DMS153 (cell line): ENCODE measurements around the gene SATB2.

Experiments
- DNase-seq: peaks from one replicate; lab custom pipeline; 2025; lab: John Stamatoyannopoulos, UW

The SATB2 gene

GRCh38 chr2:199452260-199452990 is 5.3 kb downstream of the SATB2 start:
- no peak for DNase-seq

DNA sequence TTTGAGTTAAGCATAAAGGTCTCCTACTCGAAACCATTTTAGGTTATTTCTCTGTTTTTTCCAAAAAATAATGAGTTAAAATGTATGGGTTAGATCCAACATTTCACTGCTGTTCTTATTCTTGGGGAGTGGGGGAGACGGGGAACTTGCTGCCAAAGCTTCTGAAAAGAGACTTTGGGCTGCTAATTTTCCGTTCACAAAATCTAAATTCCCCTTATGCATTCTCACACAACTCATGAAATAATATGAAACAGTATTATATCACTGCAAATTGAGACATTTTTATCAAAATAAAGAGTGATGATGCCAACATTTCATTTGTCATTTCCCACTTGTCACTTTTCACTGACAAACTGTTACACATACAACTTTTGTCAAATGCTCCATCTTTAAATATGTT is 7.8 kb downstream of the SATB2 start:
- no peak for DNase-seq

DNA sequence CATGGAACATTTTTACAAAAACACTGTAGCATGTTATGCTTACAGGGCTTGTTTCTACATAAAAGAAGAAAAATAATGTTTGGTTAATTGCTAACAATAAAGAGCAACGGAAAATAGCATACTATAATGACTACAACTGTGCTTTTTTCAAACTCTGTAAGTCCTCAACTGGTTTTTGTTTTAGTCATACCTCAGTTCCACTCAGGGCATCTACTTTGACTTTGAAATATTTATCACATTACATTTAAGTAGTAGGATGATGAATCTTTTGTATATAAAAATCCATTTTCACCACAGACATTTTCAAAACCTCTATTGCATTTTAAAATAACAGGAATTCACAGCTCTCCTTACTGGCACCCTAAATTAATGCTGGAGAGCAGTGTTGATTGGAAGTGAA is 8.3 kb downstream of the SATB2 start:
- no peak for DNase-seq

DNA sequence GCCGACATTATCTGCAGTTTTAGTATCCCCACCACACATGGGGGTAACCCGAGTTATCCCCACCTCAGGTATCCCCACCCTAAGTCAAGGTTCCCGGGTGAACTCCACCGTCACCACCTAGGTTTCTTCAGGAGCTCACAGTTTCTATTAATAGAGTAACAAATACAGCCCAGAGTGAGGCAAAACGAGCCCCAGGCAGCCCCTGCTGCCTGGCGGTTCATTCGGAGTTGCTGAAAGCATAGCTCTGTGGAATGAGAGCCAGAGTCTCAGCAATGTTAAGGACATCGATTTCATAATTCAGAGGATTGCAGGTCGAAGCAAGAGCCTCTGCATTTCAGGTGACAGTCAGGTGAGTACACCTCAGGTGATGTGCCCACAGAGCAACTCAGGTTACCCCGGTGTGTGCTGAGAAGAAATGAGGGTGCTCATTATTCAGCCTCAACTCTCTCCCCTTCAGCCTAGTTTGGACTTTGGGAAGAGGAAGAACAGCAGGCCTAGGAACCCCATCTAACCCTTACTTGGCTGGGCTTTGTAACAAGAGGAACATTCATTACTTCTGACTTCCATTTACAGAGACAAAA is 10.7 kb downstream of the SATB2 start:
- no peak for DNase-seq

GRCh38 chr2:199444749-199445148 is 13.0 kb downstream of the SATB2 start:
- no peak for DNase-seq

- DNase-seq = no peak
Observed at GRCh38 chr2:199443589-199444130, 14.1 kb downstream of the SATB2 start.

- DNase-seq = no peak
Observed at GRCh38 chr2:199442173-199442572, 15.6 kb downstream of the SATB2 start.

DNA sequence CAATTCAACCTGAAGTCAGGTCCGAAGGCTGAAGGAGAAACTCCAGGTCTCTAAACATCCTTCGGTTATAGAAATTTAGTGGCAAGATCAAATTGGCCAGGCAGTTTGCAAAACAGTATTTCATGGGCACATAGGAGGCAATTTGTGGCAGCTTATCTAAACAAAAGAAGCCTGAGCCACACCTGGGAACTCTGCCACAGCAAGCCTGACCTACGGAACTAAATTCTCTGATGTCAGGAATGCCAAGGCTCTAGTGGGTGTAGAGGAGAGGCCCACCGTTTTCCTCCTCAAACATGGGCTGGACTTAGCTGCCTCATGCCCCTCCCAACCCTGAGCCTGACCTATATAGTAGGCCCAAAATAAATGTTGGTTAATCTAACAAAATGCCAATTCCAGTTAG is 16.0 kb downstream of the SATB2 start:
- no peak for DNase-seq

DNA sequence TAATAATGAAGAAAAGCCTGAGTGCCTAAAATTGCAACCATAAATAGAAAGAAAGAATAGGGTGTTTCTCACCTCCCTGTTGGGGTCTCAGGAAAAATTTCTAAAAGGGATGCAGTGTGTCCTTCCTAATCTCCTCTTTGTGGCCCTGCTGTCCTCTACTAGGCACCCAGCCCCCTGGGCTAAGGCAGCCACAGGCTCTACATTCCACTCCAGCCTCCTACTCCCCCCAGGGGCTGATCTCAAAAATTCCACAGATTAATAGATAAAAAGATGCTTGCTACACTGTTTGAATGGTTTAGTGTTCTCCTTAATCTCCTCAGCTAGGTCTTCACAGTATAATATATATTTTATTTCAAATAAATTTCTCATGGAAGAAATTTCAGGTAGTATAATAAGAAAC is 17.6 kb downstream of the SATB2 start:
- no peak for DNase-seq

- DNase-seq = no peak
Observed at GRCh38 chr2:199439542-199439941, 18.2 kb downstream of the SATB2 start.

DNA sequence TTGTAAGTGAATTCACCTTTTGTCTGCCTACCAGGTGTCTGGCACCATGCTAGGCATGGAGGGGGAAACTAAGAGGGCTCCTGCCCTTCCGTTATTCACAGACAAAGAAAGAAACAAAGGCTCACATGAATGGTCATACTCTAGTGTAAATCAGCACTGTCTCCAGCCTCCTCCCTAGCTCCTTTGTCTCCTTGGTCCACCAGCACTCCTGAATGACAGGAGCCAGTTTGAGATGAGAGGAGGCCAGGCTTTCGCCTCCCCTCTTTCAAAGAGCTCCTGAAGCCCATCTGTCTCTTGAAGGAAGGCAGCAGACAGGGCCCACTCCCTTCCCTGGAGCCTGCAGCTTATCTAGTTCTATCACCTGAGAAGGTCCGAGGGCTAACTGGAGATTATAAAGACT is 18.7 kb downstream of the SATB2 start:
- no peak for DNase-seq

DNA sequence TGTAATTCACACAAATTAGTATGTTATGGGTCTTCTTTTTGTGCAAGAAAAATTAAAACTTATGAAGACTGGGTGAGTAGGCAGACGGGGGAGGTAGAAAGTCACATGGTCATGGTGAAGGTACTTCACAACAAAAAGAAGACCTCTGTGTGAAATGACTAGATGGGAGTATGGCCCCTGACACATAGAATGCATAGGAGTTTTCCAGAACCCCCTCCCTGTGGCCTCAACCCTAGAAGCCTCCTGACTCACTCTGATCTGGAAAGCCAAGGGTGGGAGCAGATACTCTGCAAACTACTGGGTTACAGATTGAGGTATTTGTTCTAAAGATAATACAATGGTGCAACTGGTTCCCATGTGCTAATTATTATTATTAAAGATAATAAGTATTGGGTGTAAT is 23.2 kb downstream of the SATB2 start:
- no peak for DNase-seq

- no peak for DNase-seq
Observed at GRCh38 chr2:199433204-199433832, 24.4 kb downstream of the SATB2 start.

GRCh38 chr2:199431746-199432213 is 26.0 kb downstream of the SATB2 start:
- peak; percentile 71 for DNase-seq

DNA sequence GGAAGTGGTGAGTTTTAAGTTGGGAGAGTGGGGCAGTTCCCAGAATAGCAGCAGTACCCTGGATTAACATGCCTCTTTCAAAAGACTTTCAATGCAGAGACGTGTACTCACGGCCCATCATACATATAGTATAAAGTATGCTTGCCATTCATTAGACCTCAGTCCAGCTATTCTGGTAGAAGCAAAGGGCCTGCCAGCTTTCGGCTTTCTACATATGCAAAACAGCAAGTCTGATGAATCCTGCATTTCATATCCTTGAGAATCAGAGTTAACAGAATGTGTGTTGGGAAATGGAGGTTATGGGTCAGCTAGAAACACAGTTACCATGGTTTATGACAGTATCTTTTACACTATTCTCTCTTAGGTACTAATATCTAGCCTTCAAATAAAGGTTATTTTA is 27.5 kb downstream of the SATB2 start:
- DNase-seq = no peak

DNA sequence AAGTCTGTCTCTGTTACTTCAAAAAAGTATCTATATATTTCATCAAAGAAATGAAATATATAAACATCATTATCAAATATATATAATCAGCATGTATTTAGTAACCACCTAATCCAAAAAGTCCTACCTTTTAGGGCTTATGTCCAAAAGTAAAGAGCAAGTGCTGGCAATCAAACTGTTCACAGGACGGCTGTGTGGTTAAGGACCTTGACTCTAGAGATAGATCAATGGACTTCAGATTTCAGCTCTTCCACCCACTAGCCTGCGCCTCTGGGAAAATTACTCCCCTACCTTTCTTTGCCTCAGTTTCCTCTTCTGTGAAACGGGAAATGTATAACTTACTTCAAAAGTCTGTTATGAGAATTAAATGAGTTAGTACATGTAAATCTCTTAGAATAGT is 29.4 kb downstream of the SATB2 start:
- DNase-seq = no peak

GRCh38 chr2:199424160-199424559 is 33.6 kb downstream of the SATB2 start:
- DNase-seq = no peak

DNA sequence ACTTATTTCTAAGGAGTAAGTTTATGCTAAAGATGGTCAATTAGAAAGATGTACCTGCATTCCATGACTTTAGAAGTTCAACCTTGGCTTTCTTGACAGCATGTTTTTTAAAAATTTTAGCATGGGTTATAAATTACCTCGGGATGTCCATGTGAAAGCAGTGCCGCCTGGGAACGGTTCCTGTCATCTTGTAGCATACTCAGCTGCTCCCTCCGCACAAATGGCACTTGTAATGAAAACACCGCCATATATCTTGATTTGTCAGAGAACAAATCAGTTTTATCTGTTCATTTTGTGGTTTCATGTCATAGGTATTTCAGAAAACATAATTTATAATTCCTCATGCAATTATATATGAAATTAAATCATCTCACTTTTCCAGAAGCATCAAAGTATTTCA is 38.3 kb downstream of the SATB2 start:
- no peak for DNase-seq

DNA sequence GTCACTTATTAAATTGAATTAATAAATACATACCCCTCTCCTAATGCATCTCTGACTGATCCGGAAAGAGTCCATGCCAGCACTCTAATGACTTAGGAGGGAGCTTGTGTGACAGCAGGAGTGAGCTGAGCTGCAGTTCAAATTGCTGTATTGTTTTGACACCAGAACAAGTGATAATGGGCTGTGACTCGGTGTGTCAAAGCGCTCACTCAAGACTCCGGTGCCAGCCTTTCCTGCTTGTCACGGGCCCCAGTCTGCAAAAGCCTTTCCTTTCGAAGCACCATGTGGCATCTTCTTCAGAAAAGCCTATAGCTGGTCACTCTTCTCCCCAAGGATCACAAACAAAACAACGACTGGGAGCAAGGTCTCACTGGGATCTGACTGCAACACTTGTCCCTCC is 43.3 kb downstream of the SATB2 start:
- DNase-seq = no peak

- DNase-seq = no peak
Observed at GRCh38 chr2:199414001-199414400, 43.7 kb downstream of the SATB2 start.

DNA sequence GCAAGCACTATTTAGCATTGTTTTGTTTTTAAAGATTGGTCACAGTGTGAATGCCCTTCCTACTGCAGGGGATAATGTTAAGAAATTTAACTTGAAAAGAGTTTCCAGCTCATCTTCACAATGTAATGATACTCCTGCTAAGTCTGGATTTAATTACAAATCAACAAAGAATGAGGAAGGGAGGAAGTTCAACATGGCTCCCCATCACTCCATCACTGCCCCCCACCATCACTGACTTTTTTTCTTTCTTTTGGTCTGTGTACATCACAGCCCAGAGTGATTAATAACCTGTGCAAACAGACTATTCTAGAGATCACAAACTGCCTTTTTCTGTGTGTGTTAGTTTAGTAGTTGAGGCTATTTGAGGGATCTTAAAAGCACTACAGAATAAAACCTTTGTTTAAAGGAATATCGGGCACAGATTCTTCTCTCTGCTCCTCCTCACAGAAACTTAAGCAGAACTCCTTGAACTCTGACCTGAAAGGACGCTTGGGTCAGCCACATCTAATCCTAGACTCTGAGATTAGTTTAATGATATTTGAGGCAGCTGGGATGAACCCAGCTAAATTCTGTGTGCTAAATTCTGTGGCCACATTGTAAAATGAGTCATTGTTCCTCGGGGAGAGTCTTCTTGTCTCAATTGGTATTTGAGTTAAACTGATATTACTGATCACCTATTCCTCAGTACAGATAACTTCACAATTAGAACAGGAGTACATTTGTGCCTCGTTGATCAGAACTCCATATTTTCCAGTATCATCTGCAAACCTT is 47.8 kb downstream of the SATB2 start:
- DNase-seq = no peak

GRCh38 chr2:199407421-199407820 is 50.3 kb downstream of the SATB2 start:
- DNase-seq = no peak
